Uterus (tissue), 4 donors: ENCODE results near the gene TMEM129. TPM values are rescaled to one million over a fixed set of nuclear protein-coding genes. Genes with fewer than 3 reads are reported as not detected.

Experiments used
- DNase-seq, 2 donors: peaks; one replicate each; pipeline ENCODE4 v3.0.0-alpha.2; 2019 to 2020
- H3K27ac ChIP-seq, 2 donors: fragments of 200-600 bp; sonication (generic); 1 replicate in 1 of 2; 2 replicates in 1 of 2; pipeline ENCODE4 v1.5.1; 2016 to 2018
- H3K27me3 ChIP-seq, 2 donors: fragments of 200-600 bp; sonication (generic); one replicate each; pipeline ENCODE4 v1.5.1; 2018 to 2019; ENCODE audit warnings: control low read depth in 1 of 2
- H3K36me3 ChIP-seq, 2 donors: fragments of 200-600 bp; sonication (generic); one replicate each; pipeline ENCODE4 v1.5.1; 2019; ENCODE audit warnings: control low read depth in 1 of 2
- H3K4me1 ChIP-seq, 2 donors: fragments of 200-600 bp; sonication (generic); one replicate each; pipeline ENCODE4 v1.5.1; 2018 to 2019; ENCODE audit warnings: control low read depth in 1 of 2
- H3K4me3 ChIP-seq, 2 donors: fragments of 200-600 bp; sonication (generic); 1 replicate in 1 of 2; 2 replicates in 1 of 2; pipeline ENCODE4 v1.5.1; 2018 to 2019; ENCODE audit warnings: mild to moderate bottlenecking in 1 of 2
- H3K9me3 ChIP-seq, 2 donors: fragments of 200-600 bp; sonication (generic); one replicate each; pipeline ENCODE4 v1.5.1; 2019; ENCODE audit warnings: control low read depth in 1 of 2
- CTCF ChIP-seq, 4 experiments: fragments of 200-600 bp in 2 of 4; fragments of 450-650 bp in 2 of 4; sonication (generic) in 2 of 4; IDR thresholded peaks; one replicate each; pipeline ENCODE4 v1.5.1; 2016 to 2019; ENCODE audit warnings: antibody characterized with exemption in 4 of 4, mild to moderate bottlenecking in 2 of 4, moderate library complexity in 1 of 4
- POLR2A ChIP-seq, 2 donors: fragments of 450-650 bp; IDR thresholded peaks; one replicate each; pipeline ENCODE4 v1.6.1; 2016; ENCODE audit warnings: antibody characterized with exemption in 2 of 2, mild to moderate bottlenecking in 1 of 2, moderate library complexity in 1 of 2
- intact Hi-C: fragments of 100-400 bp; cut with DNase I; formaldehyde crosslinking; loops from one replicate; pipeline ENCODE4 v1.15.1; 2023; ENCODE audit warnings: low total_unique reads
- total RNA-seq, 4 donors: library from RNA; depleted of rRNA in 3 of 4; stranded (reverse); fragments of >200 nt in 3 of 4; gene quantifications; one replicate each; pipeline versions ENCODE4 v1.1.0 to v1.2.4, GENCODE V29; 2014 to 2023
- donor health status: DM: yes; HTN: yes; CAD: no.

TMEM129 gene
- total RNA-seq, 4 donors from 2014 or later: 31.0 to 99.7 (median 42.7) TPM

- intact Hi-C loops: no loop called here
- H3K4me1 ChIP-seq: peaks cover 0 to 2% of the 10 kb centered on the region in 2 donors
- TF ChIP-seq CTCF (IDR thresholded peaks at IDR 0.05) (no peak), POLR2A (IDR thresholded peaks at IDR 0.05) (no peak)
- H3K27me3 ChIP-seq: no peaks in the 10 kb centered on the region
- H3K27ac ChIP-seq: no peak overlapping the region
- H3K36me3 ChIP-seq: no peaks in the 10 kb centered on the region
- DNase-seq: no peak
- no peak overlapping the region for H3K4me3 ChIP-seq
- H3K9me3 ChIP-seq: no peaks in the 10 kb centered on the region
Observed at GRCh38 chr4:1758306-1759121, 37.4 kb upstream of the TMEM129 start.

- DNase-seq: no peak
- H3K4me3 ChIP-seq: no peak overlapping the region
- no peaks in the 10 kb centered on the region for H3K36me3 ChIP-seq
- H3K27ac ChIP-seq: no peak overlapping the region
- no peaks in the 10 kb centered on the region for H3K9me3 ChIP-seq
- H3K4me1 ChIP-seq: no peaks in the 10 kb centered on the region
- H3K27me3 ChIP-seq: no peaks in the 10 kb centered on the region
- no peak for TF ChIP-seq CTCF (IDR thresholded peaks at IDR 0.05)
- TF ChIP-seq POLR2A (IDR thresholded peaks at IDR 0.05): no peak
- intact Hi-C loops: no loop called here
Observed at GRCh38 chr4:1757836-1758235, 36.7 kb upstream of the TMEM129 start.

- no peak overlapping the region for H3K27ac ChIP-seq
- H3K4me1 ChIP-seq: peaks cover 0 to 5% of the 10 kb centered on the region in 2 donors
- no peak for DNase-seq
- no peak overlapping the region for H3K4me3 ChIP-seq
- H3K9me3 ChIP-seq: no peaks in the 10 kb centered on the region
- H3K27me3 ChIP-seq: no peaks in the 10 kb centered on the region
- H3K36me3 ChIP-seq: no peaks in the 10 kb centered on the region
- intact Hi-C loops: no loop called here
- TF ChIP-seq POLR2A (IDR thresholded peaks at IDR 0.05) (no peak), CTCF (IDR thresholded peaks at IDR 0.05) (no peak)
Observed at GRCh38 chr4:1756893-1757779, 36.0 kb upstream of the TMEM129 start.

- TF ChIP-seq CTCF (IDR thresholded peaks at IDR 0.05): no peak
- TF ChIP-seq POLR2A (IDR thresholded peaks at IDR 0.05): no peak
- intact Hi-C loops: no loop called here
Observed at GRCh38 chr4:1756079-1756478, 35.0 kb upstream of the TMEM129 start.

GRCh38 chr4:1755297-1755696 is 34.2 kb upstream of the TMEM129 start:
- H3K27ac ChIP-seq: no peak overlapping the region
- DNase-seq: no peak
- intact Hi-C loops: no loop called here
- no peak for TF ChIP-seq POLR2A (IDR thresholded peaks at IDR 0.05)
- no peak for TF ChIP-seq CTCF (IDR thresholded peaks at IDR 0.05)
- H3K9me3 ChIP-seq: no peaks in the 10 kb centered on the region
- H3K4me1 ChIP-seq: peaks cover 0 to 5% of the 10 kb centered on the region in 2 donors
- H3K4me3 ChIP-seq: no peak overlapping the region
- H3K27me3 ChIP-seq: no peaks in the 10 kb centered on the region
- H3K36me3 ChIP-seq: no peaks in the 10 kb centered on the region

More at GRCh38 chr4:1756079-1756478, 35.0 kb upstream of the TMEM129 start:
- no peak for DNase-seq
- peaks cover 0 to 5% of the 10 kb centered on the region in 2 donors for H3K4me1 ChIP-seq
- H3K27ac ChIP-seq: no peak overlapping the region
- H3K4me3 ChIP-seq: no peak overlapping the region
- H3K9me3 ChIP-seq: no peaks in the 10 kb centered on the region
- no peaks in the 10 kb centered on the region for H3K27me3 ChIP-seq
- H3K36me3 ChIP-seq: no peaks in the 10 kb centered on the region
